Keratinocyte (primary cell): ENCODE results near the gene SYNC. TPM values are rescaled to one million over a fixed set of nuclear protein-coding genes. Genes with fewer than 3 reads are reported as not detected.
"Not testable (repeated sequence)": the region's sequence is repeated elsewhere in the genome, so short reads cannot be mapped to it uniquely, and the experiment has no call there.

Source experiments
- DNase-seq: peaks from one replicate; pipeline ENCODE4 v3.0.0-alpha.2; 2011; ENCODE audit warnings: low read depth, missing footprints, low spot score
- FAIRE-seq: peaks from 2 replicates; lab custom pipeline; 2011; peaks lifted over from hg19 to GRCh38; lab: Jason Lieb, UNC
- H2AFZ ChIP-seq: 2 replicates; pipeline ENCODE4 v1.6.0; 2012; ENCODE audit warnings: low read length, control low read depth, inconsistent platforms; ENCODE audit not compliant: control insufficient read depth
- H3K27ac ChIP-seq: 2 replicates; pipeline ENCODE4 v1.5.1; 2011; ENCODE audit warnings: low read length; ENCODE audit not compliant: control insufficient read depth, insufficient read depth
- H3K27me3 ChIP-seq: 3 replicates; pipeline ENCODE4 v1.6.0; 2011; ENCODE audit warnings: low read length; ENCODE audit not compliant: control insufficient read depth, insufficient read depth; ENCODE audit errors: extremely low read depth
- H3K36me3 ChIP-seq, 2 experiments: 2 replicates in 1 of 2; 3 replicates in 1 of 2; pipeline ENCODE4 v1.5.1; 2011; ENCODE audit warnings: low read length in 2 of 2, mild to moderate bottlenecking in 1 of 2; ENCODE audit not compliant: control insufficient read depth in 2 of 2, insufficient read depth in 2 of 2; ENCODE audit errors: extremely low read depth in 1 of 2
- H3K4me1 ChIP-seq: 3 replicates; pipeline ENCODE4 v1.5.1; 2011; ENCODE audit warnings: low read length; ENCODE audit not compliant: control insufficient read depth, insufficient read depth; ENCODE audit errors: extremely low read depth
- H3K4me2 ChIP-seq: 3 replicates; pipeline ENCODE4 v1.6.0; 2011; ENCODE audit warnings: low read depth, low read length; ENCODE audit not compliant: control insufficient read depth, insufficient read depth; ENCODE audit errors: extremely low read depth
- H3K4me3 ChIP-seq, 3 experiments: fragments of 200-600 bp in 1 of 3; sonication (generic) in 1 of 3; 2 replicates in 2 of 3; 3 replicates in 1 of 3; pipeline ENCODE4 v1.5.1; 2011 to 2016; ENCODE audit warnings: low read length in 3 of 3, mild to moderate bottlenecking in 3 of 3, control low read depth in 2 of 3, inconsistent platforms in 1 of 3, low read depth in 1 of 3, mixed read lengths in 1 of 3, mixed run types in 1 of 3, moderate library complexity in 1 of 3; ENCODE audit not compliant: control insufficient read depth in 2 of 3, insufficient read depth in 2 of 3; ENCODE audit errors: extremely low read depth in 1 of 3
- H3K79me2 ChIP-seq: 2 replicates; pipeline ENCODE4 v1.6.0; 2012; ENCODE audit warnings: low read length; ENCODE audit not compliant: control insufficient read depth, insufficient read depth
- H3K9ac ChIP-seq: 3 replicates; pipeline ENCODE4 v1.6.0; 2011; ENCODE audit warnings: low read length; ENCODE audit not compliant: control insufficient read depth, insufficient read depth; ENCODE audit errors: extremely low read depth
- H3K9me1 ChIP-seq: 3 replicates; pipeline ENCODE4 v1.6.0; 2011; ENCODE audit warnings: low read length; ENCODE audit not compliant: control insufficient read depth, insufficient read depth; ENCODE audit errors: extremely low read depth
- H3K9me3 ChIP-seq: 2 replicates; pipeline ENCODE4 v1.5.1; 2012; ENCODE audit warnings: low read depth, low read length; ENCODE audit not compliant: control insufficient read depth
- H4K20me1 ChIP-seq: 3 replicates; pipeline ENCODE4 v1.6.0; 2011; ENCODE audit warnings: low read length; ENCODE audit not compliant: control insufficient read depth, insufficient read depth; ENCODE audit errors: extremely low read depth
- EZH2 ChIP-seq: IDR thresholded peaks from one replicate; pipeline ENCODE4 v1.6.1; 2012; ENCODE audit warnings: inconsistent platforms, mild to moderate bottlenecking, low read length, moderate library complexity
- dilution Hi-C: fragments of 300-500 bp; cut with MboI; formaldehyde crosslinking; loops from one replicate; pipeline ENCODE4 v1.7.0; 2020; ENCODE audit warnings: low sequenced_read_pairs; ENCODE audit not compliant: extremely low pct_ligation_motif_present
- polyA plus RNA-seq, 5 experiments: library from polyadenylated mRNA; depleted of rRNA in 3 of 5; stranded (reverse) in 3 of 5; stranded (forward) in 1 of 5; unstranded in 1 of 5; fragments of >200 nt; gene quantifications; 1 replicate in 1 of 5; 2 replicates in 3 of 5; 3 replicates in 1 of 5; pipeline versions ENCODE4 v1.2.1 to v1.2.3, GENCODE V29; 2011 to 2012; ENCODE audit warnings: missing spikeins in 2 of 5, low read depth in 1 of 5, low replicate concordance in 1 of 5
- TF ChIP-seq, protein P1 (sequence below), 3 experiments: IDR thresholded peaks in 1 of 3; conservative IDR thresholded peaks in 1 of 3; optimal IDR thresholded peaks in 1 of 3; 2 replicates in 2 of 3; 3 replicates in 1 of 3; pipeline versions ENCODE3 to v1.5.1; 2011; ENCODE audit warnings: low read length in 3 of 3, mild to moderate bottlenecking in 3 of 3, moderate library complexity in 2 of 3, control low read depth in 1 of 3, inconsistent platforms in 1 of 3; ENCODE audit not compliant: insufficient read depth in 2 of 3; ENCODE audit errors: extremely low read depth in 1 of 3

The SYNC gene
- polyA plus RNA-seq, 1 donor (not counting 4 experiments of a cell fraction or from before 2014, with no cell fraction given): 11.2 TPM

DNA sequence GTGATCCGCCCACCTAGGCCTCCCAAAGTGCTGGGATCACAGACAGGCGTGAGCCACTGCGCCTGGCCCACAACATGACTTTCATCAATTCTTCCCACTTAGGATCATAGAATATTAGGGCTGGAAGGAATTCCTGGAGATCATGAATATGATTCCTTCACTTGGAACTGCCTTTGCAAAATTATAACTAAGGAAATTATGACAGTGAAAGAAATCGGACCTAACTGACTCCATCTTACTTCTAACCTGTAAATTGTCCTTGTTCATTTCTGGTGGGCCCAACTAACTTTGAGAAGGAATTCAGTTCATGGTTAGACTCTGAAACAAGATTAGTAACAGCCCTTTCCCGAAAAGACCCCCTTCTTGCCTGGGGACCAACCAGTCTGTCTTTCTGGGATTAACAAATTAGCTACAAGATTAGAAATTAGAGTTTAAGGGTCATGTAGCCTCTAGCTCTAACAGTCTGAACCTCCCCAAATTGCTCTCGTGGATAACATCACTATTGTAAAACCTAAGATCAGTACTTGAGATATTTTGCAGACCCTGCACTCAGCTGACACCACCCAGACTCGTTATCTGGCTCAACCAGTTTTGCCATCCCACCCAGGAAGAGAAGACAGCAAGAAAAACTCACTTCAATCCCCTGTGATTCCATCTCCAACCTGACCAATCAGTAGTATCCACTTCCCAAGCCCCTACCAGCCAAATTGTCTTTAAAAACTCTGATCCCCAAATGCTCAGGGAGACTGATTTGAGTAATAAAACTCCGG, 66.9 kb downstream of the SYNC start:
- Histone ChIP-seq H3K9me1 (no peaks in the 10 kb centered on the region), H3K9me3 (no peaks in the 10 kb centered on the region), H3K27me3 (no peaks in the 10 kb centered on the region), H3K4me1 (no peaks in the 10 kb centered on the region), H3K4me3 (no peak overlapping the region), H3K9ac (no peak overlapping the region), H3K79me2 (peaks cover 24% of the 10 kb centered on the region), H3K4me2 (no peak overlapping the region), H4K20me1 (no peaks in the 10 kb centered on the region), H3K27ac (no peak overlapping the region), H3K36me3 (peaks cover 4 to 13% of the 10 kb centered on the region in 2 experiments), H2AFZ (no peak overlapping the region)
- DNase-seq (no peak), FAIRE-seq (no peak)
- dilution Hi-C loops: no loop called here
- TF ChIP-seq EZH2: no peak
- TF ChIP-seq, protein P1, sequence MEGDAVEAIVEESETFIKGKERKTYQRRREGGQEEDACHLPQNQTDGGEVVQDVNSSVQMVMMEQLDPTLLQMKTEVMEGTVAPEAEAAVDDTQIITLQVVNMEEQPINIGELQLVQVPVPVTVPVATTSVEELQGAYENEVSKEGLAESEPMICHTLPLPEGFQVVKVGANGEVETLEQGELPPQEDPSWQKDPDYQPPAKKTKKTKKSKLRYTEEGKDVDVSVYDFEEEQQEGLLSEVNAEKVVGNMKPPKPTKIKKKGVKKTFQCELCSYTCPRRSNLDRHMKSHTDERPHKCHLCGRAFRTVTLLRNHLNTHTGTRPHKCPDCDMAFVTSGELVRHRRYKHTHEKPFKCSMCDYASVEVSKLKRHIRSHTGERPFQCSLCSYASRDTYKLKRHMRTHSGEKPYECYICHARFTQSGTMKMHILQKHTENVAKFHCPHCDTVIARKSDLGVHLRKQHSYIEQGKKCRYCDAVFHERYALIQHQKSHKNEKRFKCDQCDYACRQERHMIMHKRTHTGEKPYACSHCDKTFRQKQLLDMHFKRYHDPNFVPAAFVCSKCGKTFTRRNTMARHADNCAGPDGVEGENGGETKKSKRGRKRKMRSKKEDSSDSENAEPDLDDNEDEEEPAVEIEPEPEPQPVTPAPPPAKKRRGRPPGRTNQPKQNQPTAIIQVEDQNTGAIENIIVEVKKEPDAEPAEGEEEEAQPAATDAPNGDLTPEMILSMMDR (optimal IDR thresholded peaks at IDR 0.05 in 1 of 3, IDR thresholded peaks at IDR 0.05 in 1 of 3, conservative IDR thresholded peaks at IDR 0.05 in 1 of 3; ENCODE audit: extremely low read depth in 1 of 3, insufficient read depth in 2 of 3, low read length in 3 of 3): no peak

DNA sequence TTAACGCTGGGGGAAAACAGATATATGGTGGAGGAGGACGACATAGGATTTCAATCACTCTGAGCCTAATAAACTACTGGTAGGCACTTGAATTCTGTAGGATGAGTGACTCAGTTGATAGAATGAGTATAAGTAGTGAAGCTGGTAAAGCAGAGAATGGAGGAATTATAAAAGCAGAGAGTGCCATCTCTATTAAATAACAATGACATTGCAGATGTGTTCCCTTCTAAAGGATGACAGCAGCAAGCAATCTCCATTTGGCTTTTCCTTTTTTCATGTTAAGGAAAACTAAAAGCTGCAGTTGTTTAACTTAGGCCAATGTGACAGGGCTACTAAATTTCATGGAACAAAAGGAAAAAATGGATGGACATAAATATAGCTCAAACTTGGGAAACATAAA, 69.7 kb downstream of the SYNC start:
- Histone ChIP-seq H3K27ac (no peak overlapping the region), H4K20me1 (no peaks in the 10 kb centered on the region), H3K4me1 (no peaks in the 10 kb centered on the region), H3K36me3 (peaks cover 4 to 13% of the 10 kb centered on the region in 2 experiments), H3K9me3 (no peaks in the 10 kb centered on the region), H3K79me2 (peaks cover 15% of the 10 kb centered on the region), H3K27me3 (no peaks in the 10 kb centered on the region), H2AFZ (no peak overlapping the region), H3K4me2 (no peak overlapping the region), H3K9me1 (no peaks in the 10 kb centered on the region), H3K9ac (no peak overlapping the region), H3K4me3 (no peak overlapping the region)
- DNase-seq (no peak), FAIRE-seq (no peak)
- dilution Hi-C loops: no loop called here
- TF ChIP-seq, protein P1 (optimal IDR thresholded peaks at IDR 0.05 in 1 of 3, IDR thresholded peaks at IDR 0.05 in 1 of 3, conservative IDR thresholded peaks at IDR 0.05 in 1 of 3; ENCODE audit: extremely low read depth in 1 of 3, insufficient read depth in 2 of 3, low read length in 3 of 3): no peak
- TF ChIP-seq EZH2: no peak

DNA sequence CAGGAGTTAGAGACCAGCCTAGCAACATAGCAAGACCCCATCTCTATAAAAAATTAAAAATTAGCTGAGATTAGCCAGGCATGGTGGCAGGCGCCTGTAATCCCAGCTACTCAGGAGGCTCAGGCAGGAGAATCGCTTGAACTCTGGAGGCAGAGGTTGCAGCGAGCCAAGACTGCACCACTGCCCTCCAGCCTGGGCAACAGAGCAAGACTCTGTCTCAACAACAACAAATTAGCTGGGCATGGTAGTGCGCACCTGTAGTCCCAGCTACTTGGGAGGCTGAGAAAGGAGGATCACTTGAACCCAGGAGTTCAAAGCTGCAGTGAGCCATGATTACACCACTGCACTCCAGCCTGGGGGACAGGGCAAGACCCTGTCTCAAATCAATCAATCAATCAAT, 72.4 kb downstream of the SYNC start:
- FAIRE-seq, H3K9me1 ChIP-seq, H3K27ac ChIP-seq, H3K9ac ChIP-seq, H3K4me3 ChIP-seq, DNase-seq, H4K20me1 ChIP-seq, H3K9me3 ChIP-seq, H3K4me1 ChIP-seq, H3K4me2 ChIP-seq, H3K79me2 ChIP-seq, dilution Hi-C loops, H3K27me3 ChIP-seq, H2AFZ ChIP-seq: not testable (repeated sequence)
- peaks cover 8 to 13% of the 10 kb centered on the region in 2 experiments for H3K36me3 ChIP-seq
